Measurements from ENCODE around the gene HBA1. TPM values are rescaled to one million over a fixed set of nuclear protein-coding genes. Genes with fewer than 3 reads are reported as not detected.
A peak's percentile ranks its signal among the peaks of the same experiment; 100 is the strongest.
"Not testable (repeated sequence)": the region's sequence is repeated elsewhere in the genome, so short reads cannot be mapped to it uniquely, and the experiment has no call there.

HBA1 gene
- total and polyA plus RNA-seq, 5 donors = 4.8 to 130 (median 53.4) TPM

GRCh38 chr16:189604-190186, 13.2 kb downstream of the HBA1 start:
- ATAC-seq (peak; percentile 15 to 27), DNase-seq (peak in 1 of 3 donors; percentile 50)
- Histone ChIP-seq H3K27me3 (ENCODE audit: control insufficient read depth, insufficient read depth) (no peaks in the 10 kb centered on the region), H3K27ac (ENCODE audit: low read length) (no peak overlapping the region), H3K9me3 (ENCODE audit: control insufficient read depth, low read length) (no peaks in the 10 kb centered on the region), H3K4me3 (ENCODE audit: low read length) (no peak overlapping the region), H3K4me1 (ENCODE audit: control insufficient read depth, insufficient read depth, low read length) (no peaks in the 10 kb centered on the region)
- intact Hi-C loops (cut with DNase I) = no loop called here
- WGBS = 95% methylated on average over 34 of the region's 34 CpGs

DNA sequence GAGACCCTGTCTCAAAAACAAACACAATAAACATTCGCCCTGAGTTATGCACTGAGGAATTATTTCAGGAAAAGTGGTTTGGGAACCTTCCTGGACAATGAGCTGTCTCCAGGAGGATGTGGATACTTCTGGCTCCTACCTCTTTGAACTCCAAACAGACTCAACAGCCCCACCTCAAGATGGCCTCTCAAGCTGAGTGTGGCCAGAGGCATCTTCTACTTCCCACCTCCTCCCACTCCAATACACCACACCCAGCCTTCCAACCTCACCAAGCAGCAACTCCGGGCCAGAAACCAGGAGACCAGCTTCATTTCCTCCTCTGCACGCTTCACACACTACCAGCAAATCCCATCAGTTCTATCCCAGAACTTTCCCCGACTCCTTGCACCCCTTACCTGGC, 15.4 kb downstream of the HBA1 start:
- no peak overlapping the region for H3K27ac ChIP-seq (ENCODE audit: low read length)
- ATAC-seq (no peak), DNase-seq (no peak)
- no peak overlapping the region for H3K4me3 ChIP-seq (ENCODE audit: low read length)
- intact Hi-C loops (cut with DNase I) = no loop called here
- 88% methylated on average over 4 of the region's 4 CpGs for WGBS
- H3K9me3 ChIP-seq (ENCODE audit: control insufficient read depth, low read length) = no peaks in the 10 kb centered on the region
- H3K4me1 ChIP-seq (ENCODE audit: control insufficient read depth, insufficient read depth, low read length) = no peaks in the 10 kb centered on the region
- H3K27me3 ChIP-seq (ENCODE audit: control insufficient read depth, insufficient read depth) = no peaks in the 10 kb centered on the region

GRCh38 chr16:192686-193085, 16.2 kb downstream of the HBA1 start:
- H3K4me3 ChIP-seq (ENCODE audit: low read length) = no peak overlapping the region
- no peak overlapping the region for H3K27ac ChIP-seq (ENCODE audit: low read length)
- ATAC-seq (no peak), DNase-seq (no peak)
- intact Hi-C loops (cut with DNase I) = no loop called here
- H3K9me3 ChIP-seq (ENCODE audit: control insufficient read depth, low read length) = no peaks in the 10 kb centered on the region
- no peaks in the 10 kb centered on the region for H3K4me1 ChIP-seq (ENCODE audit: control insufficient read depth, insufficient read depth, low read length)
- no peaks in the 10 kb centered on the region for H3K27me3 ChIP-seq (ENCODE audit: control insufficient read depth, insufficient read depth)
- WGBS = 95% methylated on average over 11 of the region's 11 CpGs

- Histone ChIP-seq H3K27ac (ENCODE audit: low read length) (no peak overlapping the region), H3K4me3 (ENCODE audit: low read length) (no peak overlapping the region), H3K9me3 (ENCODE audit: control insufficient read depth, low read length) (no peaks in the 10 kb centered on the region), H3K27me3 (ENCODE audit: control insufficient read depth, insufficient read depth) (no peaks in the 10 kb centered on the region), H3K4me1 (ENCODE audit: control insufficient read depth, insufficient read depth, low read length) (no peaks in the 10 kb centered on the region)
- 91% methylated on average over 15 of the region's 15 CpGs for WGBS
- intact Hi-C loops (cut with DNase I) = no loop called here
- DNase-seq = no peak
- no peak for ATAC-seq
Observed at GRCh38 chr16:193441-193840, 17.0 kb downstream of the HBA1 start.

GRCh38 chr16:194516-194915, 18.0 kb downstream of the HBA1 start:
- intact Hi-C loops (cut with DNase I) = no loop called here

DNA sequence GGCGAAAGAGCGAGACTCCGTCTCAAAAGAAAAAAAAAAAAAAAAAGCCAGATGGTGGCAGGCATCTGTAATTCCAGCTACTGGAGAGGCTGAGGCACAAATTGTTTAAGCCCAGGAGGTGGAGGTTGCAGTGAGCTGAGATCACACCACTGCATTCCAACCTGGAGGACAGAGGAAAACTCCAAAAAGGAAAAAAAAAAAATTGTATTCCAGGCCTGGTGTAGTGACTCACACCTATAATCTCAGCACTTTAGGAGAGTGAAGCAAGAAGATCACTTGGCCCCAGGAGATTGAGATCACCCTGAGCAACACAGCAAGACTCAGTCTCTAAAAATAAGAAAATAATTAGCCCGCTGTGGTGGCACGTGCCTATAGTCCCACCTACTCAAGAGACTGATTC, 23.9 kb downstream of the HBA1 start:
- H3K4me1 ChIP-seq (ENCODE audit: control insufficient read depth, insufficient read depth, low read length) = no peaks in the 10 kb centered on the region
- WGBS = 90% methylated on average over 5 of the region's 5 CpGs
- no peak overlapping the region for H3K4me3 ChIP-seq (ENCODE audit: low read length)
- intact Hi-C loops (cut with DNase I) = no loop called here
- no peaks in the 10 kb centered on the region for H3K27me3 ChIP-seq (ENCODE audit: control insufficient read depth, insufficient read depth)
- no peak for ATAC-seq
- no peak overlapping the region for H3K27ac ChIP-seq (ENCODE audit: low read length)
- DNase-seq = no peak
- H3K9me3 ChIP-seq (ENCODE audit: control insufficient read depth, low read length) = no peaks in the 10 kb centered on the region

More at GRCh38 chr16:194516-194915, 18.0 kb downstream of the HBA1 start:
- Histone ChIP-seq H3K27ac (ENCODE audit: low read length) (no peak overlapping the region), H3K4me1 (ENCODE audit: control insufficient read depth, insufficient read depth, low read length) (no peaks in the 10 kb centered on the region), H3K9me3 (ENCODE audit: control insufficient read depth, low read length) (no peaks in the 10 kb centered on the region), H3K4me3 (ENCODE audit: low read length) (no peak overlapping the region), H3K27me3 (ENCODE audit: control insufficient read depth, insufficient read depth) (no peaks in the 10 kb centered on the region)
- no peak for ATAC-seq
- no peak for DNase-seq
- WGBS = 94% methylated on average over 6 of the region's 6 CpGs

- Histone ChIP-seq H3K4me1 (ENCODE audit: control insufficient read depth, insufficient read depth, low read length) (no peaks in the 10 kb centered on the region), H3K27me3 (ENCODE audit: control insufficient read depth, insufficient read depth) (no peaks in the 10 kb centered on the region), H3K9me3 (ENCODE audit: control insufficient read depth, low read length) (no peaks in the 10 kb centered on the region), H3K27ac (ENCODE audit: low read length) (no peak overlapping the region), H3K4me3 (ENCODE audit: low read length) (no peak overlapping the region)
- ATAC-seq (no peak), DNase-seq (no peak)
- WGBS = 98% methylated on average over 4 of the region's 4 CpGs
- intact Hi-C loops (cut with DNase I) = no loop called here
Observed at GRCh38 chr16:203246-203645, 26.8 kb downstream of the HBA1 start.

GRCh38 chr16:204046-204445, 27.6 kb downstream of the HBA1 start:
- H3K9me3 ChIP-seq (ENCODE audit: control insufficient read depth, low read length); H3K27ac ChIP-seq (ENCODE audit: low read length); H3K4me3 ChIP-seq (ENCODE audit: low read length); intact Hi-C loops (cut with DNase I); H3K4me1 ChIP-seq (ENCODE audit: control insufficient read depth, insufficient read depth, low read length); ATAC-seq; DNase-seq; H3K27me3 ChIP-seq (ENCODE audit: control insufficient read depth, insufficient read depth): not testable (repeated sequence)
- WGBS = 93% methylated on average over 9 of the region's 9 CpGs

GRCh38 chr16:209359-209758, 32.9 kb downstream of the HBA1 start:
- 90% methylated on average over 4 of the region's 4 CpGs for WGBS
- ATAC-seq; DNase-seq; H3K4me1 ChIP-seq (ENCODE audit: control insufficient read depth, insufficient read depth, low read length); H3K4me3 ChIP-seq (ENCODE audit: low read length); H3K27ac ChIP-seq (ENCODE audit: low read length); intact Hi-C loops (cut with DNase I); H3K27me3 ChIP-seq (ENCODE audit: control insufficient read depth, insufficient read depth); H3K9me3 ChIP-seq (ENCODE audit: control insufficient read depth, low read length): not testable (repeated sequence)

DNA sequence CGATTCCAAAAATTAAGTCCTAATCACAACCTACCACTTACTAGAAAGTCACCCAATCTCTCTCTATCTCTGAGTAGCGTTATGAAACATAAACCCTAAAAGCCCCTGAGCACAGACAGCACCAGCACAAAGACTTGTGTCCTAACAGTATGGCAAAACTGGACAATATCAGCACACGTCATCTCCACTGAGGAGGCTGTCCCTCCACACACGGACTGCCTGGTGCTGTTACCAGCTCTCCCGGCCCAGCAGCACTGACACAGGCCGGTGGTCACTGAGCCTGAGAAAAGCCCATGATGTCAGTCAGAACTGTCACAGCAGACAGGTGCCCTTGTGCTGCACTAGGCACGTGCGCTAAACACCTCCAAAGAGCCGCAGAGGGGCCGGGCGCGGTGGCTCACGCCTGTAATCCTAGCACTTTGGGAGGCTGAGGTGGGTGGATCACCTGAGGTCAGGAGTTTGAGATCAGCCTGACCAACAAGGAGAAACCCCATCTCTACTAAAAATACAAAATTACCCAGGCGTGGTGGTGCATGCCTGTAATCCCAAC, 35.2 kb downstream of the HBA1 start:
- H3K9me3 ChIP-seq (ENCODE audit: control insufficient read depth, low read length); DNase-seq; H3K4me3 ChIP-seq (ENCODE audit: low read length); H3K27me3 ChIP-seq (ENCODE audit: control insufficient read depth, insufficient read depth); H3K27ac ChIP-seq (ENCODE audit: low read length); intact Hi-C loops (cut with DNase I); H3K4me1 ChIP-seq (ENCODE audit: control insufficient read depth, insufficient read depth, low read length): not testable (repeated sequence)
- 84% methylated on average over 14 of the region's 14 CpGs for WGBS
- peak; percentile 22 to 27 for ATAC-seq

- ATAC-seq (no peak), DNase-seq (no peak)
- H3K9me3 ChIP-seq (ENCODE audit: control insufficient read depth, low read length) = no peaks in the 10 kb centered on the region
- no peak overlapping the region for H3K4me3 ChIP-seq (ENCODE audit: low read length)
- intact Hi-C loops (cut with DNase I) = no loop called here
- H3K27ac ChIP-seq (ENCODE audit: low read length) = no peak overlapping the region
- WGBS = 95% methylated on average over 3 of the region's 3 CpGs
- H3K4me1 ChIP-seq (ENCODE audit: control insufficient read depth, insufficient read depth, low read length) = no peaks in the 10 kb centered on the region
- H3K27me3 ChIP-seq (ENCODE audit: control insufficient read depth, insufficient read depth) = no peaks in the 10 kb centered on the region
Observed at GRCh38 chr16:212999-213398, 36.5 kb downstream of the HBA1 start.

GRCh38 chr16:220021-220420, 43.5 kb downstream of the HBA1 start:
- intact Hi-C loops (cut with DNase I) = no loop called here
- Histone ChIP-seq H3K27me3 (ENCODE audit: control insufficient read depth, insufficient read depth) (no peaks in the 10 kb centered on the region), H3K9me3 (ENCODE audit: control insufficient read depth, low read length) (no peaks in the 10 kb centered on the region), H3K4me3 (ENCODE audit: low read length) (no peak overlapping the region), H3K4me1 (ENCODE audit: control insufficient read depth, insufficient read depth, low read length) (no peaks in the 10 kb centered on the region), H3K27ac (ENCODE audit: low read length) (no peak overlapping the region)
- ATAC-seq (no peak), DNase-seq (no peak)
- WGBS = 71% methylated on average over 4 of the region's 4 CpGs
